ENCODE results near the gene MAP3K5.

DNA sequence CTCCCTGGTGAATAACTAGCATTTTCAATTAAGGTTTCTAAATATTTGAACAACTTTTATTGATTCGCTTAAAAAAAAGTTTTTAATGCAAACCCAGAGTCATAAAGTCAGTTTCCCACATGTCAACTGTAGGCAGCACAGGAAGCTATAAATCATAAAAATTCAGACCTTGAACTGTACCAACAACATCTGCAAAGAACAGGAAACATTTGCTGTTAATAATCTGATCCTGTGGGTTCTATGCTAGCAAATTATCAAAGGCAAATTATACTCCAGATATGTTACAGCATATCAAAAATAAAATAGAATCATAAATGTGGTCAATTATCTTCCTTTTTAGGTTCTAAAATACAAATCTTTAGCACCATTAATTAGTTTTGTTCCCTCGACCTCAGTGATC, 225.4 kb downstream of the MAP3K5 start:
- TF ChIP-seq ZNF565 (CRISPR knock-in tag; conservative IDR thresholded peaks at IDR 0.05; ENCODE audit: low read depth) (no peak), BACH2 (CRISPR knock-in tag; IDR thresholded peaks at IDR 0.05; ENCODE audit: borderline replicate concordance) (no peak), OSR1 (CRISPR knock-in tag; IDR thresholded peaks at IDR 0.05) (no peak), CSDC2 (CRISPR knock-in tag; IDR thresholded peaks at IDR 0.05) (no peak), SNAI2 (CRISPR knock-in tag; IDR thresholded peaks at IDR 0.05) (no peak), ZFP3 (CRISPR knock-in tag; IDR thresholded peaks at IDR 0.05) (no peak)
